GM21717 (cell line): ENCODE measurements around the gene HMOX1.
A peak's percentile ranks its signal among the peaks of the same experiment; 100 is the strongest.

ENCODE experiments used
- ATAC-seq: cut with Tn5 transposase; IDR thresholded peaks from one replicate; pipeline ENCODE4 v1.9.1; 2021; ENCODE audit warnings: mild to moderate bottlenecking, moderate library complexity; ENCODE audit not compliant: unreplicated experiment

Gene HMOX1

GRCh38 chr22:35400501-35400790 is 19.6 kb downstream of the HMOX1 start:
- ATAC-seq: no peak

- no peak for ATAC-seq
Observed at GRCh38 chr22:35401863-35402262, 21.0 kb downstream of the HMOX1 start.

- no peak for ATAC-seq
Observed at GRCh38 chr22:35403356-35403755, 22.5 kb downstream of the HMOX1 start.

- no peak for ATAC-seq
Observed at GRCh38 chr22:35404176-35404575, 23.3 kb downstream of the HMOX1 start.

- ATAC-seq: no peak
Observed at GRCh38 chr22:35406443-35406842, 25.5 kb downstream of the HMOX1 start.

- ATAC-seq: no peak
Observed at GRCh38 chr22:35407362-35407761, 26.5 kb downstream of the HMOX1 start.

GRCh38 chr22:35409783-35410662 is 29.1 kb downstream of the HMOX1 start:
- peak; percentile 55 for ATAC-seq

- ATAC-seq: no peak
Observed at GRCh38 chr22:35410663-35411034, 29.8 kb downstream of the HMOX1 start.

- ATAC-seq: no peak
Observed at GRCh38 chr22:35411102-35411501, 30.2 kb downstream of the HMOX1 start.

- ATAC-seq: no peak
Observed at GRCh38 chr22:35413624-35414023, 32.7 kb downstream of the HMOX1 start.

- no peak for ATAC-seq
Observed at GRCh38 chr22:35417606-35418005, 36.7 kb downstream of the HMOX1 start.

GRCh38 chr22:35418088-35418487 is 37.2 kb downstream of the HMOX1 start:
- no peak for ATAC-seq

GRCh38 chr22:35418731-35419130 is 37.8 kb downstream of the HMOX1 start:
- no peak for ATAC-seq

- ATAC-seq: no peak
Observed at GRCh38 chr22:35419756-35420155, 38.9 kb downstream of the HMOX1 start.

- no peak for ATAC-seq
Observed at GRCh38 chr22:35421121-35421520, 40.2 kb downstream of the HMOX1 start.

GRCh38 chr22:35422145-35422544 is 41.2 kb downstream of the HMOX1 start:
- ATAC-seq: no peak

- ATAC-seq: no peak
Observed at GRCh38 chr22:35422936-35423335, 42.0 kb downstream of the HMOX1 start.

- no peak for ATAC-seq
Observed at GRCh38 chr22:35424081-35424480, 43.2 kb downstream of the HMOX1 start.

- no peak for ATAC-seq
Observed at GRCh38 chr22:35424761-35425160, 43.9 kb downstream of the HMOX1 start.

GRCh38 chr22:35425546-35425945 is 44.6 kb downstream of the HMOX1 start:
- ATAC-seq: no peak

GRCh38 chr22:35425971-35426800 is 45.3 kb downstream of the HMOX1 start:
- ATAC-seq: no peak

- ATAC-seq: no peak
Observed at GRCh38 chr22:35426801-35427140, 45.9 kb downstream of the HMOX1 start.
